Endodermal cell (in vitro differentiated cells): ENCODE measurements around the gene ELL. TPM values are rescaled to one million over a fixed set of nuclear protein-coding genes. Genes with fewer than 3 reads are reported as not detected.

Source experiments
- DNase-seq: peaks from one replicate; pipeline ENCODE4 v3.0.0-alpha.2; 2017
- H3K27ac ChIP-seq: 2 replicates; pipeline ENCODE4 v1.5.1; 2013; ENCODE audit warnings: mild to moderate bottlenecking, low read depth, low read length, moderate library complexity
- H3K27me3 ChIP-seq: 2 replicates; pipeline ENCODE4 v1.6.1; 2013; ENCODE audit warnings: mild to moderate bottlenecking, low read length, moderate library complexity; ENCODE audit not compliant: insufficient read depth, control insufficient read depth, poor library complexity, severe bottlenecking
- H3K36me3 ChIP-seq: 2 replicates; pipeline ENCODE4 v1.7.0; 2013; ENCODE audit warnings: mild to moderate bottlenecking, low read length, moderate library complexity; ENCODE audit not compliant: control insufficient read depth, insufficient read depth
- H3K4me1 ChIP-seq: one replicate; pipeline ENCODE4 v1.7.0; 2013; ENCODE audit warnings: low read length; ENCODE audit not compliant: control insufficient read depth, insufficient read depth
- H3K4me3 ChIP-seq: 2 replicates; pipeline ENCODE4 v1.5.1; 2013; ENCODE audit warnings: mild to moderate bottlenecking, low read length, moderate library complexity
- H3K9ac ChIP-seq: 2 replicates; pipeline ENCODE4 v1.6.1; 2013; ENCODE audit warnings: mild to moderate bottlenecking, low read length, moderate library complexity; ENCODE audit not compliant: poor library complexity, severe bottlenecking; ENCODE audit errors: extremely low read depth
- H3K9me3 ChIP-seq: 2 replicates; pipeline ENCODE4 v1.6.1; 2013; ENCODE audit warnings: mild to moderate bottlenecking, low read length, moderate library complexity; ENCODE audit not compliant: control insufficient read depth
- H3K27ac Mint-ChIP-seq: 2 replicates; pipeline ENCODE4 v1.8.0; 2020; ENCODE audit warnings: mixed read lengths
- H3K27me3 Mint-ChIP-seq: 2 replicates; pipeline ENCODE4 v1.8.0; 2021; ENCODE audit warnings: mild to moderate bottlenecking, mixed read lengths; ENCODE audit not compliant: insufficient read depth
- H3K36me3 Mint-ChIP-seq: 2 replicates; pipeline ENCODE4 v1.8.0; 2020; ENCODE audit warnings: low read depth, mixed read lengths
- H3K4me1 Mint-ChIP-seq: 2 replicates; pipeline ENCODE4 v1.8.0; 2020; ENCODE audit warnings: mixed read lengths
- H3K4me3 Mint-ChIP-seq: 2 replicates; pipeline ENCODE4 v1.8.0; 2020; ENCODE audit warnings: mild to moderate bottlenecking, moderate library complexity, mixed read lengths
- H3K9me3 Mint-ChIP-seq: 2 replicates; pipeline ENCODE4 v1.8.0; 2020; ENCODE audit warnings: mild to moderate bottlenecking, mixed read lengths
- CTCF ChIP-seq: fragments of 200-600 bp; sonication (generic); conservative IDR thresholded peaks from 2 replicates; pipeline ENCODE4 v1.5.0; 2021; ENCODE audit warnings: antibody characterized with exemption, mild to moderate bottlenecking
- WGBS, 2 experiments: methylation state at CpG; one replicate each; pipeline versions ENCODE4 v1.1.5 to v1.1.7; 2013; ENCODE audit warnings: missing lambda C conversion rate in 2 of 2, mixed read lengths in 1 of 2; ENCODE audit not compliant: insufficient coverage in 1 of 2, insufficient read length in 1 of 2; 5-methylcytosine and 5-hydroxymethylcytosine counted together
- total RNA-seq, 2 donors: library from RNA; stranded (reverse); fragmentation: NEBNext Ultra II Directional in 1 of 2; extraction: Animal tissue kit (Norgen Biotek cat#: 25700) in 1 of 2; gene quantifications; 2 replicates in 1 of 2; 3 replicates in 1 of 2; pipeline ENCODE4 v1.2.1, GENCODE V29; 2021

ELL gene
- total RNA-seq, 2 donors from 2014 or later: 10.9 to 15.4 TPM

- no peak for TF ChIP-seq CTCF
- WGBS, 2 experiments: 93 to 97% methylated on average over 12 of the region's 12 CpGs
- Histone ChIP-seq H3K9ac (no peak overlapping the region), H3K4me1 (peaks cover 15% of the 10 kb centered on the region), H3K36me3 (peaks cover 4% of the 10 kb centered on the region), H3K27ac (no peak overlapping the region), H3K9me3 (no peaks in the 10 kb centered on the region), H3K27me3 (no peaks in the 10 kb centered on the region), H3K4me3 (no peak overlapping the region)
- peaks cover 13% of the 10 kb centered on the region for H3K4me1 Mint-ChIP-seq
- peaks cover 14% of the 10 kb centered on the region for H3K36me3 Mint-ChIP-seq
- H3K27me3 Mint-ChIP-seq: no peaks in the 10 kb centered on the region
- H3K9me3 Mint-ChIP-seq: peaks cover 3% of the 10 kb centered on the region
- no peak for DNase-seq
- H3K27ac Mint-ChIP-seq: peak overlapping the region; percentile 58
- H3K4me3 Mint-ChIP-seq: no peak overlapping the region
Observed at GRCh38 chr19:18442941-18443340, 78.9 kb downstream of the ELL start.

- no peak overlapping the region for H3K4me3 ChIP-seq
- Mint-ChIP-seq H3K9me3 (peaks cover 3% of the 10 kb centered on the region), H3K27me3 (no peaks in the 10 kb centered on the region), H3K36me3 (peaks cover 14% of the 10 kb centered on the region), H3K4me3 (no peak overlapping the region), H3K4me1 (peaks cover 13% of the 10 kb centered on the region), H3K27ac (no peak overlapping the region)
- no peaks in the 10 kb centered on the region for H3K9me3 ChIP-seq
- WGBS, 2 experiments: 90 to 95% methylated on average over 2 to 4 of the region's 5 CpGs
- H3K4me1 ChIP-seq: peaks cover 15% of the 10 kb centered on the region
- H3K27ac ChIP-seq: no peak overlapping the region
- no peak for TF ChIP-seq CTCF
- H3K9ac ChIP-seq: no peak overlapping the region
- peaks cover 4% of the 10 kb centered on the region for H3K36me3 ChIP-seq
- H3K27me3 ChIP-seq: no peaks in the 10 kb centered on the region
- DNase-seq: no peak
Observed at GRCh38 chr19:18441804-18442788, 79.8 kb downstream of the ELL start.

- no peak for TF ChIP-seq CTCF
- peaks cover 3% of the 10 kb centered on the region for H3K9me3 Mint-ChIP-seq
- no peak overlapping the region for H3K4me3 Mint-ChIP-seq
- no peaks in the 10 kb centered on the region for H3K27me3 ChIP-seq
- H3K9me3 ChIP-seq: no peaks in the 10 kb centered on the region
- H3K27ac Mint-ChIP-seq: peak overlapping the region; percentile 64
- H3K36me3 Mint-ChIP-seq: peaks cover 12% of the 10 kb centered on the region
- H3K27ac ChIP-seq: no peak overlapping the region
- no peak overlapping the region for H3K9ac ChIP-seq
- peaks cover 15% of the 10 kb centered on the region for H3K4me1 ChIP-seq
- 88 to 95% methylated on average over 8 to 23 of the region's 23 CpGs for WGBS, 2 experiments
- peaks cover 3% of the 10 kb centered on the region for H3K27me3 Mint-ChIP-seq
- H3K4me3 ChIP-seq: no peak overlapping the region
- peaks cover 4% of the 10 kb centered on the region for H3K36me3 ChIP-seq
- no peak for DNase-seq
- H3K4me1 Mint-ChIP-seq: peaks cover 13% of the 10 kb centered on the region
Observed at GRCh38 chr19:18440936-18441803, 80.7 kb downstream of the ELL start.
